ENCODE measurements around the gene ENOSF1.
"Not testable (repeated sequence)": the region's sequence is repeated elsewhere in the genome, so short reads cannot be mapped to it uniquely, and the experiment has no call there.

Gene ENOSF1, protein sequence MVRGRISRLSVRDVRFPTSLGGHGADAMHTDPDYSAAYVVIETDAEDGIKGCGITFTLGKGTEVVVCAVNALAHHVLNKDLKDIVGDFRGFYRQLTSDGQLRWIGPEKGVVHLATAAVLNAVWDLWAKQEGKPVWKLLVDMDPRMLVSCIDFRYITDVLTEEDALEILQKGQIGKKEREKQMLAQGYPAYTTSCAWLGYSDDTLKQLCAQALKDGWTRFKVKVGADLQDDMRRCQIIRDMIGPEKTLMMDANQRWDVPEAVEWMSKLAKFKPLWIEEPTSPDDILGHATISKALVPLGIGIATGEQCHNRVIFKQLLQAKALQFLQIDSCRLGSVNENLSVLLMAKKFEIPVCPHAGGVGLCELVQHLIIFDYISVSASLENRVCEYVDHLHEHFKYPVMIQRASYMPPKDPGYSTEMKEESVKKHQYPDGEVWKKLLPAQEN

DNA sequence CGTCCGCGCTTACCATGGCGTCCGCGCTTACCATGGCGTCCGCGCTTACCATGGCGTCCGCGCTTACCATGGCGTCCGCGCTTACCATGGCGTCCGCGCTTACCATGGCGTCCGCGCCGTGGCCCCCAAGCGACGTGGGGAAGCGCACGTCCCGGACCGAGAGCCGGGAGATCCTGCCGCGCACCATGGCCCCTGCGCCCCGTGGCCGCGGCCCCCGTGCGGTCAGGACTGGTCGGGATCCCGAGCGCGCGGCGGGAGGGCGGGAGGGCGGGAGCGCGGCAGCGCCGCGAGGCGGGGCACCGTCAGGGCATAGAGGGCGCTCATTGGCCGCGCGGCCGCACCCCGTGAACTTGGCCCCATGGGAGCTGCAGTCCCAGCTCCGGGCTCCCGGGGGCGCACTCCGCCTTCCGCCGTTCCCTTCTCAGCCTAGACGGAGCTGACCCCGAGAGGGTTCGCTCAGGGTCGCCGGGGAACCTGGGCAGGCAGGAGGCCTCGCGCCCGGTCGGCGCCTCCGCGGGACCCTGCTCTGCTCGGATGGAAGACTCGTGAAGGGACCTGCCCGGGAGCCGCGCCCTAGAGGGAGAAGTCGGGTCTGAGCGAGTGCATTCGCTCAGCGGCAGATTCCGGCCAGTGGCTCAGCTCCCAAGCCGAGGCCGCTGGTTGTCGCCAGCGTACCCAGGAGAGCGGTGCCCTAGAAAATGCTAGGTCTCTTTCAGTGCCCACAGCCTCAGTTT is at the start of gene ENOSF1:
Gene ENOSF1 (minus strand): TSS at position 230 of the 734 bp plus-strand sequence. CDS start 43 bp downstream, at position 187.
- DNase-seq (ENCODE audit: low read depth in 2 of 2): peak; percentile 35 to 81

DNA sequence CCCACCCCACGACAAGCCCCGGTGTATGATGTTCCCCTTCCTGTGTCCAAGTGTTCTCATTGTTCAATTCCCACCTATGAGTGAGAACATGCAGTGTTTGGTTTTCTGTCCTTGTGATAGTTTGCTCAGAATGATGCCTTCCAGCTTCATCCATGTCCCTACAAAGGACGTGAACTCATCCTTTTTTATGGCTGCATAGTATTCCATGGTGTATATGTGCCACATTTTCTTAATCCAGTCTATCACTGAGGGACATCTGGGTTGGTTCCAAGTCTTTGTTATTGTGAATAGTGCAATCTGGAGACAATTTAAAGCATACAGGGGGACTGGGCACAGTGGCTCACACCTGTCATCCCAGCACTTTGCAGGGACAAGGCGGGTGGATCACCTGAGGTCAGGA is 47.4 kb upstream of the ENOSF1 start:
- not testable (repeated sequence) for DNase-seq (ENCODE audit: low read depth in 2 of 2)

DNA sequence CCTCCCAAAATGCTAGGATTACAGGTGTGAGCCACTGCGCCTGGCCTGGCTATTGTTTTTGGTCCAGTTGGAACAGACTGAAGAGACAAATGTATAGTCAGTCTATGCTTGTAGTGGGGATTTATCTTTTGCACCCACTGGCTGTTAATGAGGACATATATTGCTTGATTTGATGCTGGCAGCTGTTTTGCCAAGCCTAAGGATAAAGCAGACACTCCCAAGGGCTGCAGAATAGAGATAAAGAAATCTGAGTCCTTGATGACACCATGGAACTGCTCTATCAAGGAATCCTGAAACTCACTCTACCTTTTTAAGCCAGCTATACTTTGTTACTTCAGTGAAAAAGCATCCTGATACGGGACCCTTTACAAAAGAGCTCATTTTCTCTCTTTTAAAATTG is 43.1 kb upstream of the ENOSF1 start:
- DNase-seq (ENCODE audit: low read depth in 2 of 2): no peak

GRCh38 chr18:754656-755055 is 42.2 kb upstream of the ENOSF1 start:
- no peak for DNase-seq (ENCODE audit: low read depth in 2 of 2)

GRCh38 chr18:750456-750855 is 38.0 kb upstream of the ENOSF1 start:
- DNase-seq (ENCODE audit: low read depth in 2 of 2): no peak

DNA sequence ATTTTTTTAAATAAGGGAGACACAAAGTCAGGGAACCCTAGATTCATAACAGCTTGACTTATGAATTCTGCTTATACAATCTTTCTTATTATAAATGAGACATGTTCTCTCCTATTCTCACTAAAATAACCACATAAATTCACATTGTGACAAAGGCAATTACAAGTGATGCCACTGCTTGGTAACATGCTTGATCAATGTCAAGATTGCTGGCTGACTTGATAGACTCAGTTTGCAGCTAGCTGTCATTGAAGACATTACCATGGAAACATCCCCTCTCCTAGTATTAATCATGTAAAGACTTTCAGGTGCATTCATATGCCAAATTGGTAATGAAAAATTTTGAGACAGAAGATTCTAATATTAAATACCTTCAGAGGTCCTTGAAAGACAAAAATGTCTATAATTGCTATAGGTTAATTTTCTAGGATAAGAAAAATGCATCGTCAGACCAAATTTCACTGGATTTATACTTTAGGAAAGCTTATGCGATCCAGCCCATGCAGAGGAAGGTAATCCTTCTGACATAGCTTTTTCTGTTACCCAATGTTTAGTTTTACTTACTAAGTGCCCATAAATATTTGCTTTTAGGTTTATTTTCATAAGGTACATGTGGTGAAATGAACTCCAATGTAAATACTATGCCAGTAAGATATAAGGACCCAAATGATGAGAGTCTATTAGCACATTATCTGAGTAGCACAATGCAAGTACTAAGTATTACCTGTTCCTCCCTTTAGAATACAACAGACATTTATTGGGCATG is 32.6 kb upstream of the ENOSF1 start:
- DNase-seq (ENCODE audit: low read depth in 2 of 2): no peak

DNA sequence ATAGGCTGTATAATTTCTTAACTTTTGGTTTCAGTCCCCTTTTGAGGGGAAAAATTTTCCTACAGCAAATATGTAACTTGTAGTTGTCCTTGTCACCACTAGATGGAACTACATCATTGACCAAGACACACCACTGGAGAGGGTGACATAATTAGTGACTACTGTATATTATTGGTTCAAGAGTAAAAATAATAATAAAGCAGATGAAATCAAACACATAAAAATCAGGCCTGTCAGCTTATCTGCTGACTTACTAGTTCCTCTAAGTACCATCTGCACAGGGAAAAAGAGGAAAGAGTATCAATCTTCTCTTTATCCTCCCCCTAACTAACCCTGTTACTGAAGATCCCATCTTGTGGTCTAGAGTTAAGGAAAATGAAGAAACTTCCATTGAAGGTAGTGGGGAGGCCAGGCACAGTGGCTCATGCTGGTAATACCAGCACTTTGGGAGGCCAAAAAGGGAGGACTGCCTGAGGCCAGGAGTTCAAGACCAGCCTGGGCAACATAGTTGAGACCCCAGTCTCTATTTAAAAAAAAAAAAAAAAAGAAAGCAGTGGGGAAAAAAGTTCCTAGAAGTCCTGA is 29.6 kb upstream of the ENOSF1 start:
- DNase-seq (ENCODE audit: low read depth in 2 of 2): no peak

DNA sequence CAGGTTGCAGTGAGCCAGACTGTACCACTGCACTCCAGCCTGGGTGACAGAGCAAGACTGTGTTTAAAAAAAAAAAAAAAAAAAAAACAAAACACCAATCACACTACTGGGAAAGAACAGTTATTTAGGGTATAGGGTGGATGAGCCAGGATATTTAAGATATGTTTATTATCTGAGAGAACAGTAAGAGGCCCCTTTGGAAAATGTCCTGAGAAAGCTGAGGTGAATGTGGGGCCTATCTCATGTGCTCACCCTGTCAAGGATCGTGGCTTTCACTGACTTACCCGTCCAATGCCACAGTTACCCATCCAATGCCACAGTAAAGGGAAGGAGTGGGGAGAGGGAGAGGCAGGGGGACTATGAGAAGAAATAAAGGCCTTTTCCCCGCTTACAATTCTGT is 19.9 kb upstream of the ENOSF1 start:
- DNase-seq (ENCODE audit: low read depth in 2 of 2): no peak

GRCh38 chr18:731185-731584 is 18.8 kb upstream of the ENOSF1 start:
- no peak for DNase-seq (ENCODE audit: low read depth in 2 of 2)

DNA sequence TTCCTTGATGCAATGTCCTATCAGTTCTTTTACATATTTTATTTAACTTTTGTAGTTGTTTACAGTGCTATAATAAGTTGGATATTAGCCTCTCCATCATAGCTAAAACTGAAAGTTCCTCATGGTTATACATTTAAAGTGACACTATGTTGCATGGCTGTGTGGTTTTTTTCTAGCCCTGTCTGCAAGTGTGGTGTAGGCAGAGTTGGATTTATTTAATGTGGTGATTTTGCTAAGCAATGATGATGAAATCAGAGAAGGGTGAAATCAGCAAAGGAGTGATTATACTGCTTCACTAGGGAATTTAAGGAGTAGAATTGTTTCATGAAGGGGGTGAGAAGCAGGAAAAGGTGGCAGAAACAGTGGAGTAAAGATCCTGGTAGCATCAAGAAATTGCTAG is 18.3 kb upstream of the ENOSF1 start:
- DNase-seq (ENCODE audit: low read depth in 2 of 2): no peak

DNA sequence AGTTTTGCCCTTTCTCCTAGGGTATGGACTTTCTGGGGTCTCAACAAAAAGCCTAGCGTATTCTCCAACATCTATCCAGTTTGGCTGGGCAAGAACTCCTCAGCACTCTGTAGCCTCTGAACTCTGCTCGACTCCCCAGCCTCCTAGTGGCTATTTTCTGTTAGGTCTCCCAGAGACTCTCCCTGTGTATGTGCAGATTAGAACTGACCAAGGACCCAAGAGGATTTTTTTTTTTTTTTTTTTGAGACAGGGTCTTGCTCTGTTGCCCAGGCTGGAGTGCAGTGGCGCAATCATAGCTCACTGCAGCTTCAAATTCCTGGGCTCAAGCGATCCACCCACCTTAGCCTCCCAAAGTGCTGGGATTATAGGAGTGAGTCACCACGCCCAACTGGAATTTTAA is 17.7 kb upstream of the ENOSF1 start:
- not testable (repeated sequence) for DNase-seq (ENCODE audit: low read depth in 2 of 2)

- no peak for DNase-seq (ENCODE audit: low read depth in 2 of 2)
Measured at GRCh38 chr18:725646-726045, 13.2 kb upstream of the ENOSF1 start.

DNA sequence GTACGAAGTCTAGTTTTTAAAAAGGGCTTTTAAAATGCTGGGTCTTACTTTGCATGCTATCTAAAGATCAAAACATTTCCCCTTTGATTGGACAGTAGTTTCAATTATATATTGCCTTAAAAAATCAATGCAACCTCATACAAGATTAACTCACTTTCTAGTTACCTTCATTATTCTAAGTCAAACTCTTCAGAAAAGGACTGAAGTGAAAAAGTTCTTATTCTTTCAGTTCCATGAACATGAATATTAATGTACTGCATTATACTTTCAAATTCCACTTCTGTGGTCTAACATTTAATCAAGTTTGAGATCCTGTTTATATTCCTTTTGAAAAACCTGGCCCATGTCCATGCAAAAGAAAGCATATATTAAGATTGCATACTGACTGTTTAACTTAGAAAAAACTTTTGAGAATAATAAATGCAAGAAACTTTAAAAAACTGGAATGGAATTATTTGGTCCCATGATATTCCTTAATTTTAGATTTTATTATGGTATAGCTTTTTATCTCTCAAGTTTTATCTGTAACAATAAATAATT is 11.2 kb upstream of the ENOSF1 start:
- no peak for DNase-seq (ENCODE audit: low read depth in 2 of 2)

GRCh38 chr18:717003-717402 is 4.6 kb upstream of the ENOSF1 start:
- DNase-seq (ENCODE audit: low read depth in 2 of 2): no peak

DNA sequence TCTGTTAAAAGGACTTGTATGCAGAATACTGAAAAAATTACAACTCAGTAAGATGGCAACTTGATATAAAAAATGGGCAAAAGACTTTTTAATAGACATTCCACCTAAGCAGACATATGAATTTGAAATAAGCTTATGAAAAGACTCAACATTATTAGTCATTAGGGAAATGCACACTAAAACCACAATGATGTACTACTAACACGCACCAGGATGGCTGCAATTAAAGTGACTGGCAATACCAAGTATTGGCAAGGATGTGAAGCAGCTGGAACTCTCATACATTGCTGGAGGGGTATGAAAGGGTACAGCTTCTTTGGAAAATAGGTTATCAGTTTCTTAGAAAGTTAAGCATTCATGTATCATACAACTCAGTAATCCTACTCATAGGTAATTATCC is 3.2 kb upstream of the ENOSF1 start:
- no peak for DNase-seq (ENCODE audit: low read depth in 2 of 2)

DNA sequence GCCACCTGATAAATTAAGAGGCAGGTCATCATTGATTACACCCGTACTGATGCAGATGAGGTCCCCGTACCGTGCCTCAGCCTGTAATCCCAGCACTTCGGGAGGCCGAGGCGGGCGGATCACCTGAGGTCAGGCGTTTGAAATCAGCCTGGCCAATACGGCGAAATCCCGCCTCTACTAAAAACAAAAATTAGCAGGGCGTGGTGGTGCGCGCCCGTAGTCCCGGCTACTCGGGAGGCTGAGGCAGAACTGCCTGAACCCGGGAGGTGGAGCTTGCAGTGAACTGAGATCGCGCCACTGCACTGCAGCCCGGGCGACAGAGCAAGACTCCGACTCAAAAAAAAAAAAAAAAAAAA is 683 bp upstream of the ENOSF1 start:
- no peak for DNase-seq (ENCODE audit: low read depth in 2 of 2)

GRCh38 chr18:711657-712400 is 601 bp downstream of the ENOSF1 start:
- peak; percentile 30 to 38 for DNase-seq (ENCODE audit: low read depth in 2 of 2)

- DNase-seq (ENCODE audit: low read depth in 2 of 2): no peak
Measured at GRCh38 chr18:711310-711656, 1.1 kb downstream of the ENOSF1 start.

DNA sequence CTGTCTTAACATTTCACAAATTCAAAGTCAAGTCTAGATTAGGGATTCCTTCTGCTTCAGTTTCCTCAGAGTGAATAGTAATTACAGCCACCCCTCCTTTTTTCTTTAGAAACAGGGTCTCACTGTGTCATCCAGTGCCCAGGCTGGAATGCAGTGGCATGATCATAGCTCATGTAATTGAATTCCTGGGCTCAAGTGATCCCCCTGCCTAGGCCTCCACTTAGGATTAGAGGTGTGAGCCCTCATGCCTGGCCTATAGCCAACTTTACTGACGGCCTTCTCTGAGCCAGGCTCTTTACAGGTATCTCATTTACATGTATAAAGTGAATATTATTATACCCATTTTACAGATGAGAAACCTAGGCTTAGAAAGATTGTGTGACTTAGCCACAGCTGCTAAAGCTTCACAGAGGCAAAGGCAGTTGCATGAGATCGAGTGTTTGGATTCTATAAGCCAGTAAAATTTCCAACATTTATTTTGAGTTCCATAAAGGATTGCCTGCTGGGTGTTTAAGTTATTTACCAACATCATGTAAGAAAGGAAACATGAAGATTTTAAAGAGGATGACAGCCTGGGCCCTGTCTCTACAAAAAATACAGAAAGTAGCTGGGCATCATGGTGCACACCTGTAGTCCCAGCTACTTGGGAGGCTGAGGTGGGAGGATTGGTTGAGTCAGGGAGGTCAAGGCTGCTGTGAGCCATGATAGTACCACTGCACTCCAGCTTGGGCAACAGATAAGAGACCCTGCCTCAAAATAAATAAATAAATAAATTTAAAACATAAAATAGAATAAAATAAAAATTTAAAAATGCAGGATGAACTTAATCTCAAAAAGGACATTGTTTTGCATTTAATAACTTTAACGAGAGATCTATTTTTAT is 1.8 kb downstream of the ENOSF1 start:
- no peak for DNase-seq (ENCODE audit: low read depth in 2 of 2)

DNA sequence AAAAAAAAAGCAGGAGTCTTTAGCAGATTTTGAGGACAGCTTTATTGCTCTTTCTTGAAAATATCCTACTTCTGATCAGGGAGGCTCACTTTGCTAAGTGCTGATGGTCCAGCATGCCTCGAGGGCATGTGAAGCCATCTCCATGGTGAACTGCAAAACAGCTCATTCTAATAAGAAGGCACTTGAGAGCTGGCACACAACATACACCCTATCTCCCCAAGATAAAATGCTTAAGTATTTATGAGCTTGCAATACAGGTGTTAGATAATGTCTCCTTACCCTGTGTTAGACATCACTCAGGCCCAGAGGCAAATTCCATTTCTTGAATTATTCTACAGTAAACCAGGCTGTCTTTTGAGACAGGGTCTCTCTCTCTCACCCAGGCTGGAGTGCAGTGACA is 2.7 kb downstream of the ENOSF1 start:
- DNase-seq (ENCODE audit: low read depth in 2 of 2): no peak
